Femur (tissue), 1 donor: ENCODE measurements around the gene MZB1.

Experiments
- DNase-seq: peaks from one replicate; pipeline ENCODE4 v3.0.0-alpha.2; 2017

The MZB1 gene

GRCh38 chr5:139389701-139390638 lies at the start of gene MZB1:
MZB1 (minus strand) TSS chr5:139389913; CDS start chr5:139389856, 57 bp downstream.
- peak; percentile 50 for DNase-seq

- peak; percentile 96 for DNase-seq
These were observed 49.5 kb upstream of the MZB1 start, which contains the start of gene DNAJC18 for GRCh38 chr5:139439013-139439903. DNAJC18 (minus strand) TSS chr5:139439525; CDS start chr5:139439445, 80 bp downstream.

GRCh38 chr5:139438707-139439012 lies 48.9 kb upstream of the MZB1 start:
- DNase-seq = no peak

- no peak for DNase-seq
These were observed 46.0 kb upstream of the MZB1 start for GRCh38 chr5:139435676-139436075.

- DNase-seq = no peak
These were observed 42.0 kb upstream of the MZB1 start for GRCh38 chr5:139431706-139432105.

- no peak for DNase-seq
These were observed 40.3 kb upstream of the MZB1 start for GRCh38 chr5:139430015-139430414.

- DNase-seq = no peak
These were observed 36.6 kb upstream of the MZB1 start for GRCh38 chr5:139426203-139426885.

- DNase-seq = no peak
These were observed 35.8 kb upstream of the MZB1 start for GRCh38 chr5:139425497-139425896.

GRCh38 chr5:139422307-139422893 lies 32.7 kb upstream of the MZB1 start:
- DNase-seq = peak; percentile 56

GRCh38 chr5:139419226-139420192 lies 29.8 kb upstream of the MZB1 start:
- no peak for DNase-seq

- DNase-seq = no peak
These were observed 29.1 kb upstream of the MZB1 start for GRCh38 chr5:139418793-139419192.

- DNase-seq = peak; percentile 51
These were observed 27.5 kb upstream of the MZB1 start for GRCh38 chr5:139417214-139417613.

GRCh38 chr5:139416651-139417050 lies 26.9 kb upstream of the MZB1 start:
- DNase-seq = no peak

- DNase-seq = no peak
These were observed 26.2 kb upstream of the MZB1 start for GRCh38 chr5:139415869-139416268.

GRCh38 chr5:139415221-139415861 lies 25.6 kb upstream of the MZB1 start:
- peak; percentile 32 for DNase-seq

GRCh38 chr5:139414581-139415130 lies 24.9 kb upstream of the MZB1 start:
- peak; percentile 67 for DNase-seq

- DNase-seq = no peak
These were observed 24.2 kb upstream of the MZB1 start for GRCh38 chr5:139413963-139414362.

GRCh38 chr5:139413153-139413552 lies 23.4 kb upstream of the MZB1 start:
- DNase-seq = no peak

- no peak for DNase-seq
These were observed 21.5 kb upstream of the MZB1 start for GRCh38 chr5:139410993-139411828.
